ENCODE data around the gene WDFY4.

Gene WDFY4

GRCh38 chr10:49023752-49024151 is 339.1 kb downstream of the WDFY4 start:
- FAIRE-seq (no peak), DNase-seq (ENCODE audit: extremely low spot score, insufficient read length, low read depth) (no peak)

DNA sequence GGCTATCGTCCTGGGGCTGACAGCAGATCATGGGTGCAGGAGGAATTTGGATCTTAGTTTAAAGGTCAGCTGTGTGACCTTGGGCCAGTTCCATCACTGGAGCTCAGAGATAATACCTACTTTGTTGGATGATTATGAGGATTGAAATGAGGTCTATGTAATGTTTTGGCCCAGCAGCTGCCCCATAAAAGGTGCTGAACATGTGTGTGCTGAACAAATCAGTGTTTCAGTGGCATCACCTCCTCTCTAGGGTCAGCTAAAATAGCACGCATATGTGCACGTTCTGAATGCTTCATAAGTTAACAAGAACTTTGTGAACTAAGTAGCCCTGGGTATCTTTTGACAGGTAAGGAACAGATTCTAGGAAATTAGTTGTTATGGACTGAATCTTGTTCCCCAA is 339.8 kb downstream of the WDFY4 start:
- FAIRE-seq: no peak
- no peak for DNase-seq (ENCODE audit: extremely low spot score, insufficient read length, low read depth)

GRCh38 chr10:49025347-49025983 is 340.8 kb downstream of the WDFY4 start:
- no peak for FAIRE-seq
- no peak for DNase-seq (ENCODE audit: extremely low spot score, insufficient read length, low read depth)

- DNase-seq (ENCODE audit: extremely low spot score, insufficient read length, low read depth): no peak
- no peak for FAIRE-seq
Measured at GRCh38 chr10:49028639-49029038, 344.0 kb downstream of the WDFY4 start.

- DNase-seq (ENCODE audit: extremely low spot score, insufficient read length, low read depth) (no peak), FAIRE-seq (no peak)
Measured at GRCh38 chr10:49029666-49030065, 345.0 kb downstream of the WDFY4 start.

All from GM18507 (cell line).